Ovary (tissue), 9 donors: ENCODE data around the gene ADAMTS5. TPM values are rescaled to one million over a fixed set of nuclear protein-coding genes. Genes with fewer than 3 reads are reported as not detected.

ENCODE experiments used
- DNase-seq, 5 donors: peaks; one replicate each; pipeline ENCODE4 v3.0.0-alpha.2; 2019 to 2020
- H3K27ac ChIP-seq, 2 donors: fragments of 200-600 bp; one replicate each; pipeline versions ENCODE4 v1.5.1 to v1.8.0; 2019 to 2022
- H3K27me3 ChIP-seq: fragments of 200-600 bp; one replicate; pipeline ENCODE4 v1.8.0; 2022
- H3K36me3 ChIP-seq: fragments of 200-600 bp; sonication (generic); one replicate; pipeline ENCODE4 v1.5.1; 2019
- H3K4me1 ChIP-seq: one replicate; pipeline ENCODE4 v1.8.1; 2013; ENCODE audit warnings: mild to moderate bottlenecking, moderate library complexity; ENCODE audit not compliant: insufficient read depth
- H3K4me3 ChIP-seq: fragments of 200-600 bp; sonication (generic); one replicate; pipeline ENCODE4 v1.5.1; 2017
- H3K9me3 ChIP-seq, 2 donors: fragments of 200-600 bp in 1 of 2; sonication (generic) in 1 of 2; one replicate each; pipeline versions ENCODE4 v1.5.1 to v1.8.1; 2013 to 2019; ENCODE audit warnings: mild to moderate bottlenecking in 1 of 2, moderate library complexity in 1 of 2
- CTCF ChIP-seq, 3 donors: fragments of 450-650 bp in 2 of 3; fragments of 200-600 bp in 1 of 3; IDR thresholded peaks; one replicate each; pipeline versions ENCODE4 v1.5.1 to v1.8.0; 2016 to 2022; ENCODE audit warnings: antibody characterized with exemption in 3 of 3, mild to moderate bottlenecking in 1 of 3
- EP300 ChIP-seq: sonication (generic); formaldehyde crosslinking; IDR thresholded peaks from one replicate; pipeline ENCODE4 v1.6.1; 2017; ENCODE audit warnings: antibody characterized with exemption
- POLR2A ChIP-seq: fragments of 450-650 bp; IDR thresholded peaks from one replicate; pipeline ENCODE4 v1.6.1; 2017; ENCODE audit warnings: antibody characterized with exemption, mild to moderate bottlenecking, moderate library complexity
- WGBS, 3 donors: extraction: QIAGEN DNeasy Blood & Tissue Kit in 1 of 3; methylation state at CpG; one replicate each; pipeline versions ENCODE4 v1.1.5 to v1.1.7; 2013 to 2017; 5-methylcytosine and 5-hydroxymethylcytosine counted together
- intact Hi-C, 4 donors: fragments of 100-400 bp; cut with DNase I; formaldehyde crosslinking; loops; one replicate each; pipeline versions ENCODE4 v1.11.0 to v1.15.1; 2022 to 2023
- polyA plus RNA-seq, 2 donors: library from polyadenylated mRNA; stranded (reverse); fragments of 200-250 nt in 1 of 2; fragments of 350-450 nt in 1 of 2; fragmentation: Illumina TruSeq in 1 of 2; extraction: RNeasy Lipid Tissue Mini Kit (QIAGEN cat#74804) in 1 of 2; gene quantifications; one replicate each; pipeline ENCODE4 v1.2.3, GENCODE V29; 2013 to 2014
- total RNA-seq, 7 donors: library from RNA; depleted of rRNA in 2 of 7; stranded (reverse); fragments of >200 nt in 2 of 7; fragmentation: NEBNext Ultra II Directional in 3 of 7; extraction: Animal tissue kit (Norgen Biotek cat#: 25700) in 3 of 7; gene quantifications; one replicate each; pipeline versions ENCODE4 v1.1.0 to v1.2.4, GENCODE V29; 2016 to 2023
- donor health status: DM: no; HTN: no; CAD: no; lungs with moderate emphysema.
- donor health status: DM: no; HTN: no; CAD: no.
- donor health status: Bipolar disorder and iron deficiency.
- donor health status: DM: yes; HTN: yes; CAD: no.
- donor health status: DM: no; HTN: no; CAD: no.
- donor health status: DM: yes; HTN: yes; CAD: no.

The ADAMTS5 gene
- total and polyA plus RNA-seq, 9 donors, result 9.2 to 37.3 (median 21.0) TPM

GRCh38 chr21:26909972-26910371 is 56.9 kb downstream of the ADAMTS5 start:
- H3K4me1 ChIP-seq, result no peaks in the 10 kb centered on the region
- 86 to 89% (median 86%) methylated on average over 3 of the region's 3 CpGs for WGBS, 3 donors
- intact Hi-C loops, result no loop called here

GRCh38 chr21:26900980-26901379 is 65.9 kb downstream of the ADAMTS5 start:
- Histone ChIP-seq H3K9me3 (no peaks in the 10 kb centered on the region), H3K4me1 (no peaks in the 10 kb centered on the region), H3K27ac (no peak overlapping the region), H3K36me3 (no peaks in the 10 kb centered on the region), H3K4me3 (no peak overlapping the region), H3K27me3 (no peaks in the 10 kb centered on the region)
- intact Hi-C loops, result no loop called here
- no peak for DNase-seq
- TF ChIP-seq CTCF (IDR thresholded peaks at IDR 0.05), result no peak
- no peak for TF ChIP-seq EP300
- no peak for TF ChIP-seq POLR2A
- WGBS, 3 donors, result 72 to 98% (median 98%) methylated on average over 4 of the region's 4 CpGs

More at GRCh38 chr21:26909972-26910371, 56.9 kb downstream of the ADAMTS5 start:
- H3K27ac ChIP-seq, result no peak overlapping the region
- DNase-seq, result no peak
- no peaks in the 10 kb centered on the region for H3K36me3 ChIP-seq
- no peaks in the 10 kb centered on the region for H3K9me3 ChIP-seq
- TF ChIP-seq CTCF (IDR thresholded peaks at IDR 0.05) (no peak), POLR2A (no peak), EP300 (no peak)
- no peaks in the 10 kb centered on the region for H3K27me3 ChIP-seq
- H3K4me3 ChIP-seq, result no peak overlapping the region

GRCh38 chr21:26892151-26892550 is 74.7 kb downstream of the ADAMTS5 start:
- Histone ChIP-seq H3K4me3 (no peak overlapping the region), H3K27ac (no peak overlapping the region), H3K4me1 (peaks cover 2% of the 10 kb centered on the region), H3K27me3 (no peaks in the 10 kb centered on the region), H3K9me3 (no peaks in the 10 kb centered on the region), H3K36me3 (no peaks in the 10 kb centered on the region)
- intact Hi-C loops, result loop anchor here in 1 of 4 donors (10.0 kb wide), 1 partner anchor 673 kb away; no protein-coding TSS in a partner anchor
- WGBS, 3 donors, result 69 to 78% (median 77%) methylated on average over 1 of the region's 1 CpG
- no peak for DNase-seq
- no peak for TF ChIP-seq EP300
- TF ChIP-seq POLR2A, result no peak
- TF ChIP-seq CTCF (IDR thresholded peaks at IDR 0.05), result no peak

DNA sequence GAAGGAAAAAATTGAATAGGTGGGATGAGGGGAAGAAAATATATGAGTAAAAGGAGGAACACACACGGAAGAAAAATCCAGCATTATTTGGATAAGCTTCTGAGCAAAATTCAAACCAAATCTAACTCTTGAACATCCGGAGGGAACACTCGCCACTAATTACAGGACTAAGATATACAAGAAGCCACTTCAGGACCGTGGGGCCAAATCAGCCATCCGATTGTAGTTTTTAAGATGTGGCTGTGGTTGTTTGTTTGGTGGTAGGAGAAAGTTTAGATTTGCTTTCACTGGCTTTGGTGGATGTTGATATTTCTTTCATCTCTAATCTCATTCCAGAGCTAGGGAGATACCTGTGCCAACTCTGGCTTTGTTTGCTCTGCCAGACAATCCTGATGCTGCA is 78.0 kb downstream of the ADAMTS5 start:
- H3K27ac ChIP-seq, result peak overlapping the region in 1 of 2 donors; percentile 6
- H3K27me3 ChIP-seq, result no peaks in the 10 kb centered on the region
- WGBS, 3 donors, result 17 to 39% (median 25%) methylated on average over 5 of the region's 5 CpGs
- DNase-seq, result no peak
- intact Hi-C loops, result no loop called here
- peaks cover 2% of the 10 kb centered on the region for H3K4me1 ChIP-seq
- no peak for TF ChIP-seq CTCF (IDR thresholded peaks at IDR 0.05)
- no peak for TF ChIP-seq POLR2A
- no peak for TF ChIP-seq EP300
- H3K9me3 ChIP-seq, result no peaks in the 10 kb centered on the region
- H3K4me3 ChIP-seq, result no peak overlapping the region
- no peaks in the 10 kb centered on the region for H3K36me3 ChIP-seq

DNA sequence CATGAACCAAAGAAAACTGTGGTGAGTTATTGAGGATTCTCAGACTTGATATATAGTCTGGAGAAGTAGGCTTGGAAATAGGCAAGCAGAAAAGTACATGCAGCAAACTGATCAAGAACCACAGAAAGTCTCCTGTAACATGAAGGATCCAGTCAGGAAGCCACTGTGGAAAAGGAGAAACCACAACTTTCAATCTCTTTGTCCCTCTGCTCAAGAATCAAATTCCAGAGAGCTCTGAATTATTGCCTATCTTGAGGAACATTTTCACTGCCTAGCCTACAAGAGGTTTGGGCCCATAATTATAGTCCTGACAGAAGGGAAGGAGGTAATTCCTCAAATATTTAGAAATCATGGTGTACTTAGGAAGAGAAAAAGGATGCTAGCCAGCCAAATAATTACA is 78.6 kb downstream of the ADAMTS5 start:
- H3K4me1 ChIP-seq, result peaks cover 2% of the 10 kb centered on the region
- no peaks in the 10 kb centered on the region for H3K9me3 ChIP-seq
- TF ChIP-seq CTCF (IDR thresholded peaks at IDR 0.05), result no peak
- no peak for TF ChIP-seq POLR2A
- TF ChIP-seq EP300, result no peak
- no peaks in the 10 kb centered on the region for H3K36me3 ChIP-seq
- intact Hi-C loops, result no loop called here
- DNase-seq, result no peak
- no peak overlapping the region for H3K27ac ChIP-seq
- no peaks in the 10 kb centered on the region for H3K27me3 ChIP-seq
- H3K4me3 ChIP-seq, result no peak overlapping the region
